ENCODE measurements around the gene HSD17B2. TPM values are rescaled to one million over a fixed set of nuclear protein-coding genes. Genes with fewer than 3 reads are reported as not detected.
"Not testable (repeated sequence)": the region's sequence is repeated elsewhere in the genome, so short reads cannot be mapped to it uniquely, and the experiment has no call there.

Gene HSD17B2
- polyA plus RNA-seq, 1 of the 3 experiments (the other 2 are of a cell fraction) = not detected

DNA sequence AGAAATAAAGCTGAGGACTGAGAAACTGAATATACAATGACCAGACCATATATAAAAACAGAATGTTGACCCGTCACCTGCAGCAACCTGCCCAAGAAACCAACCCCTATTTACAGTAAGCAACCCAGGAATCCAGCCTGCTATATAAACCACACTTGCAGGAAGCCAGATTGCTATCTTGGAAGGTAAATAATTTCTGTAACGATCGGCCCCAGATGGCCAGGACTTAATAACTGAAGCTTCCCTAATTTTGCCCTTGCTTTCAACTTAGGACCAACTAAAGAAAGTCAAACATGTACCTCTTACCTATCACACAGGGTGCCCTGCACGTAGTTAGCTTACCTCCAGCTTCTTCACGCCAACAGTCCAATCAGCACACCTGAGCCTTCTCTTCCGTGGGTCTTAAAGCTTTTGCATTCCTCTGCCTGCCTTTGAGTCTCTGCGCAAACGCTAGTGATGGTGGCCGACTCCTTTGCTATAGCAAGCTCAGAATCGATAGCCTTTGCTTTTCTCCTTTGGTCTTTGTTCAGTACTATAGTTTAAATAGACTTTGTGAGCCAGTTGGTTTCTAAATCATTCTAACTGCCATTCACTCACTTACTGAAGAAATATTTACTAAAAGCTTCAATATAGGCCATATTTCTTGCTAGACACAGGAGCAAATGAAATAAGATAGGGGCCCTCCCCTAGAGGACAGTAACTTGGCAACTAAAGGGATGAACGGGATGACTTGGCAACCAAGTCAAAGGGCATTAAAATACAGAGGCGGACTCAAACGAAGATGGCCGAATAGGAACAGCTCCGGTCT lies 103.6 kb downstream of the HSD17B2 start:
- Histone ChIP-seq H3K4me3 (ENCODE audit: low read depth in 2 of 2, low read length in 1 of 2) (no peak overlapping the region), H3K9me3 (no peaks in the 10 kb centered on the region), H3K27ac (ENCODE audit: low read depth in 2 of 2, low read length in 1 of 2) (no peak overlapping the region), H3K4me2 (no peak overlapping the region), H3K9ac (no peak overlapping the region), H3K4me1 (ENCODE audit: control insufficient read depth in 1 of 2, insufficient read depth in 2 of 2, low read depth in 1 of 2, low read length in 1 of 2) (no peaks in the 10 kb centered on the region), H3K27me3 (ENCODE audit: insufficient read depth) (no peaks in the 10 kb centered on the region), H3K36me3 (replicated peaks in 1 of 2; ENCODE audit: control insufficient read depth in 1 of 2, insufficient read depth in 2 of 2, low read length in 1 of 2) (peaks cover 0 to 6% of the 10 kb centered on the region in 2 experiments), H4K20me1 (ENCODE audit: insufficient read depth) (no peaks in the 10 kb centered on the region), H3K79me2 (ENCODE audit: insufficient read depth) (no peaks in the 10 kb centered on the region), H2AFZ (ENCODE audit: low read depth) (no peak overlapping the region), H3K9me2 (no peaks in the 10 kb centered on the region), H3F3A (replicated peaks; ENCODE audit: insufficient read depth) (no peaks in the 10 kb centered on the region)
- no peak for DNase-seq
- CTCF ChIA-PET = interaction anchor here (0.7 kb wide), 1 partner anchor 142 kb away, joined by 3 read pairs; no protein-coding TSS in a partner anchor
- TF ChIP-seq RFX5 (IDR thresholded peaks at IDR 0.05; ENCODE audit: low read length) (no peak), FOXJ3 (CRISPR knock-in tag; IDR thresholded peaks at IDR 0.05) (no peak), JUND (IDR thresholded peaks at IDR 0.05) (no peak), TCF12 (IDR thresholded peaks at IDR 0.05) (no peak), EZH2phosphoT487 (IDR thresholded peaks at IDR 0.05; ENCODE audit: borderline replicate concordance, low read depth) (no peak), CHD2 (IDR thresholded peaks at IDR 0.05; ENCODE audit: low read length, partially characterized antibody) (no peak), RXRA (IDR thresholded peaks at IDR 0.05; ENCODE audit: borderline replicate concordance, low read depth) (no peak), SMC3 (IDR thresholded peaks at IDR 0.05; ENCODE audit: low read depth, low read length) (no peak), FOXM1 (IDR thresholded peaks at IDR 0.05; ENCODE audit: low read depth) (no peak), TEAD4 (IDR thresholded peaks at IDR 0.05; ENCODE audit: borderline replicate concordance, insufficient read depth) (no peak), TAF1 (IDR thresholded peaks at IDR 0.05; ENCODE audit: borderline replicate concordance, low read depth, low read length) (no peak), SIN3A (IDR thresholded peaks at IDR 0.05; ENCODE audit: borderline replicate concordance, low read depth, low read length) (no peak), GATA2 (CRISPR knock-in tag; IDR thresholded peaks at IDR 0.05) (no peak), RAD21 (IDR thresholded peaks at IDR 0.05; ENCODE audit: low read length) (no peak), MXI1 (IDR thresholded peaks at IDR 0.05; ENCODE audit: low read depth, low read length) (no peak)
- TF ChIP-seq, protein P1, sequence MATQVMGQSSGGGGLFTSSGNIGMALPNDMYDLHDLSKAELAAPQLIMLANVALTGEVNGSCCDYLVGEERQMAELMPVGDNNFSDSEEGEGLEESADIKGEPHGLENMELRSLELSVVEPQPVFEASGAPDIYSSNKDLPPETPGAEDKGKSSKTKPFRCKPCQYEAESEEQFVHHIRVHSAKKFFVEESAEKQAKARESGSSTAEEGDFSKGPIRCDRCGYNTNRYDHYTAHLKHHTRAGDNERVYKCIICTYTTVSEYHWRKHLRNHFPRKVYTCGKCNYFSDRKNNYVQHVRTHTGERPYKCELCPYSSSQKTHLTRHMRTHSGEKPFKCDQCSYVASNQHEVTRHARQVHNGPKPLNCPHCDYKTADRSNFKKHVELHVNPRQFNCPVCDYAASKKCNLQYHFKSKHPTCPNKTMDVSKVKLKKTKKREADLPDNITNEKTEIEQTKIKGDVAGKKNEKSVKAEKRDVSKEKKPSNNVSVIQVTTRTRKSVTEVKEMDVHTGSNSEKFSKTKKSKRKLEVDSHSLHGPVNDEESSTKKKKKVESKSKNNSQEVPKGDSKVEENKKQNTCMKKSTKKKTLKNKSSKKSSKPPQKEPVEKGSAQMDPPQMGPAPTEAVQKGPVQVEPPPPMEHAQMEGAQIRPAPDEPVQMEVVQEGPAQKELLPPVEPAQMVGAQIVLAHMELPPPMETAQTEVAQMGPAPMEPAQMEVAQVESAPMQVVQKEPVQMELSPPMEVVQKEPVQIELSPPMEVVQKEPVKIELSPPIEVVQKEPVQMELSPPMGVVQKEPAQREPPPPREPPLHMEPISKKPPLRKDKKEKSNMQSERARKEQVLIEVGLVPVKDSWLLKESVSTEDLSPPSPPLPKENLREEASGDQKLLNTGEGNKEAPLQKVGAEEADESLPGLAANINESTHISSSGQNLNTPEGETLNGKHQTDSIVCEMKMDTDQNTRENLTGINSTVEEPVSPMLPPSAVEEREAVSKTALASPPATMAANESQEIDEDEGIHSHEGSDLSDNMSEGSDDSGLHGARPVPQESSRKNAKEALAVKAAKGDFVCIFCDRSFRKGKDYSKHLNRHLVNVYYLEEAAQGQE (IDR thresholded peaks at IDR 0.05; ENCODE audit: low read depth, low read length) = no peak
- TF ChIP-seq, protein P2, sequence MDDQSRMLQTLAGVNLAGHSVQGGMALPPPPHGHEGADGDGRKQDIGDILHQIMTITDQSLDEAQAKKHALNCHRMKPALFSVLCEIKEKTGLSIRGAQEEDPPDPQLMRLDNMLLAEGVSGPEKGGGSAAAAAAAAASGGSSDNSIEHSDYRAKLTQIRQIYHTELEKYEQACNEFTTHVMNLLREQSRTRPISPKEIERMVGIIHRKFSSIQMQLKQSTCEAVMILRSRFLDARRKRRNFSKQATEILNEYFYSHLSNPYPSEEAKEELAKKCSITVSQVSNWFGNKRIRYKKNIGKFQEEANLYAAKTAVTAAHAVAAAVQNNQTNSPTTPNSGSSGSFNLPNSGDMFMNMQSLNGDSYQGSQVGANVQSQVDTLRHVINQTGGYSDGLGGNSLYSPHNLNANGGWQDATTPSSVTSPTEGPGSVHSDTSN (IDR thresholded peaks at IDR 0.05) = no peak
- POLR2A ChIA-PET = no interaction called here
- 95% methylated on average over 15 of the region's 15 CpGs for WGBS (ENCODE audit: low lambda C conversion rate)

DNA sequence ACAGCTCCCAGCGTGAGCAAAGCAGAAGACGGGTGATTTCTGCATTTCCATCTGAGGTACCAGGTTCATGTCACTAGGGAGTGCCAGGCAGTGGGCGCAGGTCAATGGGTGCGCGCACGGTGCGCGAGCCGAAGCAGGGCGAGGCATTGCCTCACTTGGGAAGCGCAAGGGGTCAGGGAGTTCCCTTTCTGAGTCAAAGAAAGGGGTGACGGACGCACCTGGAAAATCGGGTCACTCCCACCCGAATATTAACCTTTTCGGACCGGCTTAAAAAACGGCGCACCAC lies 104.2 kb downstream of the HSD17B2 start:
- H3K27me3 ChIP-seq (ENCODE audit: insufficient read depth); H3K9me2 ChIP-seq; H3K9ac ChIP-seq; H3K4me2 ChIP-seq; H3F3A ChIP-seq (replicated peaks; ENCODE audit: insufficient read depth); H3K79me2 ChIP-seq (ENCODE audit: insufficient read depth); H3K4me1 ChIP-seq (ENCODE audit: control insufficient read depth in 1 of 2, insufficient read depth in 2 of 2, low read depth in 1 of 2, low read length in 1 of 2); DNase-seq; H3K9me3 ChIP-seq; H4K20me1 ChIP-seq (ENCODE audit: insufficient read depth); POLR2A ChIA-PET; H2AFZ ChIP-seq (ENCODE audit: low read depth); CTCF ChIA-PET; H3K4me3 ChIP-seq (ENCODE audit: low read depth in 2 of 2, low read length in 1 of 2); H3K36me3 ChIP-seq (replicated peaks in 1 of 2; ENCODE audit: control insufficient read depth in 1 of 2, insufficient read depth in 2 of 2, low read length in 1 of 2); H3K27ac ChIP-seq (ENCODE audit: low read depth in 2 of 2, low read length in 1 of 2): not testable (repeated sequence)
- 95% methylated on average over 19 of the region's 19 CpGs for WGBS (ENCODE audit: low lambda C conversion rate)

All from SK-N-SH (cell line).